ENCODE results near the gene PIM2.

PIM2 gene

GRCh38 chrX:48905090-48905790, 13.6 kb downstream of the PIM2 start:
- no peak overlapping the region for H3K4me3 ChIP-seq (replicated peaks; ENCODE audit: low read depth, low read length)
- DNase-seq (ENCODE audit: extremely low read depth, low read depth), result no peak
- no peak for TF ChIP-seq CTCF (IDR thresholded peaks at IDR 0.05; ENCODE audit: low read depth, low read length, missing control alignments)

- no peak overlapping the region for H3K4me3 ChIP-seq (replicated peaks; ENCODE audit: low read depth, low read length)
- TF ChIP-seq CTCF (IDR thresholded peaks at IDR 0.05; ENCODE audit: low read depth, low read length, missing control alignments), result no peak
- DNase-seq (ENCODE audit: extremely low read depth, low read depth), result no peak
Observed at GRCh38 chrX:48904626-48905025, 14.2 kb downstream of the PIM2 start.

- TF ChIP-seq CTCF (IDR thresholded peaks at IDR 0.05; ENCODE audit: low read depth, low read length, missing control alignments), result no peak
- DNase-seq (ENCODE audit: extremely low read depth, low read depth), result no peak
- no peak overlapping the region for H3K4me3 ChIP-seq (replicated peaks; ENCODE audit: low read depth, low read length)
Observed at GRCh38 chrX:48904180-48904579, 14.6 kb downstream of the PIM2 start.

GRCh38 chrX:48903290-48903689, 15.5 kb downstream of the PIM2 start:
- H3K4me3 ChIP-seq (replicated peaks; ENCODE audit: low read depth, low read length), result no peak overlapping the region
- DNase-seq (ENCODE audit: extremely low read depth, low read depth), result no peak
- no peak for TF ChIP-seq CTCF (IDR thresholded peaks at IDR 0.05; ENCODE audit: low read depth, low read length, missing control alignments)

- no peak for DNase-seq (ENCODE audit: extremely low read depth, low read depth)
- no peak for TF ChIP-seq CTCF (IDR thresholded peaks at IDR 0.05; ENCODE audit: low read depth, low read length, missing control alignments)
- no peak overlapping the region for H3K4me3 ChIP-seq (replicated peaks; ENCODE audit: low read depth, low read length)
Observed at GRCh38 chrX:48902776-48903175, 16.0 kb downstream of the PIM2 start.

GRCh38 chrX:48902135-48902534, 16.7 kb downstream of the PIM2 start:
- DNase-seq (ENCODE audit: extremely low read depth, low read depth), result no peak
- H3K4me3 ChIP-seq (replicated peaks; ENCODE audit: low read depth, low read length), result no peak overlapping the region
- no peak for TF ChIP-seq CTCF (IDR thresholded peaks at IDR 0.05; ENCODE audit: low read depth, low read length, missing control alignments)

GRCh38 chrX:48901069-48901468, 17.8 kb downstream of the PIM2 start:
- no peak for DNase-seq (ENCODE audit: extremely low read depth, low read depth)
- TF ChIP-seq CTCF (IDR thresholded peaks at IDR 0.05; ENCODE audit: low read depth, low read length, missing control alignments), result no peak
- no peak overlapping the region for H3K4me3 ChIP-seq (replicated peaks; ENCODE audit: low read depth, low read length)
